IMR-90 (cell line): ENCODE data around the gene IGFBP7. TPM values are rescaled to one million over a fixed set of nuclear protein-coding genes. Genes with fewer than 3 reads are reported as not detected.

ENCODE experiments used
- ATAC-seq: fragments of 200-7000 bp; cut with Tn5 transposase; 2 replicates; pipeline ENCODE4 v1.9.1; 2020; ENCODE audit warnings: low read depth, mild to moderate bottlenecking, moderate library complexity
- Bru-seq: library from RNA; stranded (reverse); fragments of 400-500 nt; gene quantifications from one replicate; lab custom pipeline; 2021; lab: Mats Ljungman, UMichigan
- BruChase-seq, 2 experiments: library from RNA; stranded (reverse); fragments of 400-500 nt; gene quantifications; one replicate each; lab custom pipeline; 2021; lab: Mats Ljungman, UMichigan
- BruUV-seq: library from RNA; stranded (reverse); fragments of 400-500 nt; replicated peaks from 2 replicates; lab custom pipeline; 2021; lab: Mats Ljungman, UMichigan
- CTCF ChIA-PET: fragments of 300-600 bp; formaldehyde crosslinking; extraction: SDS; loops from one replicate; lab custom pipeline; 2021; ENCODE audit warnings: antibody characterized with exemption; lab: Yijun Ruan, JAX
- POLR2A ChIA-PET: fragments of 300-600 bp; sonication (Branson Sonifier 250); formaldehyde crosslinking; loops from one replicate; lab custom pipeline; 2022; ENCODE audit warnings: antibody characterized with exemption; ENCODE audit not compliant: unreplicated experiment; lab: Charles Lee
- DNase-seq: peaks from one replicate; pipeline ENCODE4 v3.0.0; 2013
- H2AFZ ChIP-seq: replicated peaks from 2 replicates; pipeline ENCODE3; 2013; ENCODE audit warnings: low read length, mild to moderate bottlenecking; ENCODE audit not compliant: poor library complexity
- H2AK5ac ChIP-seq: 2 replicates; pipeline ENCODE4 v1.6.1; 2013; ENCODE audit warnings: low read depth, low read length, inconsistent platforms
- H2AK9ac ChIP-seq: replicated peaks from 2 replicates; pipeline ENCODE3; 2013; ENCODE audit warnings: mild to moderate bottlenecking, low read depth, low read length, moderate library complexity; ENCODE audit not compliant: poor library complexity
- H2BK120ac ChIP-seq: 2 replicates; pipeline ENCODE4 v1.6.1; 2013; ENCODE audit warnings: low read depth, low read length, inconsistent platforms
- H2BK15ac ChIP-seq: 3 replicates; pipeline ENCODE4 v1.6.1; 2013; ENCODE audit warnings: low read depth, low read length, inconsistent platforms
- H2BK20ac ChIP-seq: 2 replicates; pipeline ENCODE4 v1.6.1; 2013; ENCODE audit warnings: low read depth, mild to moderate bottlenecking, inconsistent platforms, low read length, moderate library complexity
- H2BK5ac ChIP-seq: 2 replicates; pipeline ENCODE4 v1.6.1; 2013; ENCODE audit warnings: mild to moderate bottlenecking, low read depth, low read length, inconsistent platforms; ENCODE audit not compliant: poor library complexity, severe bottlenecking
- H3K14ac ChIP-seq: replicated peaks from 2 replicates; pipeline ENCODE4 v1.6.1; 2013; ENCODE audit warnings: low read depth, low read length, inconsistent platforms
- H3K18ac ChIP-seq: 2 replicates; pipeline ENCODE4 v1.6.1; 2013; ENCODE audit warnings: low read depth, low read length, control low read depth
- H3K23ac ChIP-seq: 2 replicates; pipeline ENCODE4 v1.6.1; 2013; ENCODE audit warnings: low read depth, low read length, inconsistent platforms
- H3K27ac ChIP-seq: 2 replicates; pipeline ENCODE4 v1.5.1; 2013; ENCODE audit warnings: mild to moderate bottlenecking, control low read depth, low read length; ENCODE audit not compliant: insufficient read depth
- H3K27me3 ChIP-seq: 2 replicates; pipeline ENCODE4 v1.6.1; 2013; ENCODE audit warnings: low read length; ENCODE audit not compliant: control insufficient read depth, insufficient read depth
- H3K36me3 ChIP-seq: 2 replicates; pipeline ENCODE4 v1.6.1; 2013; ENCODE audit warnings: low read length, mixed read lengths; ENCODE audit not compliant: control insufficient read depth, insufficient read depth
- H3K4ac ChIP-seq: 2 replicates; pipeline ENCODE4 v1.6.1; 2013; ENCODE audit warnings: low read depth, low read length, inconsistent platforms
- H3K4me1 ChIP-seq: 2 replicates; pipeline ENCODE4 v1.6.1; 2013; ENCODE audit warnings: low read length, mixed read lengths; ENCODE audit not compliant: control insufficient read depth, insufficient read depth
- H3K4me2 ChIP-seq: 2 replicates; pipeline ENCODE4 v1.6.1; 2013; ENCODE audit warnings: low read depth, mild to moderate bottlenecking, control low read depth, low read length, moderate library complexity
- H3K4me3 ChIP-seq: 2 replicates; pipeline ENCODE4 v1.5.1; 2013; ENCODE audit warnings: low read depth, mild to moderate bottlenecking, control low read depth, low read length, moderate library complexity; ENCODE audit not compliant: insufficient read depth
- H3K56ac ChIP-seq: 2 replicates; pipeline ENCODE4 v1.6.1; 2013; ENCODE audit warnings: low read length, inconsistent platforms; ENCODE audit not compliant: insufficient read depth; ENCODE audit errors: extremely low read depth
- H3K79me1 ChIP-seq, 2 experiments: 2 replicates each; pipeline ENCODE4 v1.6.1; 2013; ENCODE audit warnings: low read length in 2 of 2, inconsistent platforms in 1 of 2, low read depth in 1 of 2
- H3K9ac ChIP-seq: 2 replicates; pipeline ENCODE4 v1.6.1; 2013; ENCODE audit warnings: low read depth, low read length, control low read depth
- H3K9me1 ChIP-seq: 2 replicates; pipeline ENCODE4 v1.6.1; 2013; ENCODE audit warnings: low read length, inconsistent platforms; ENCODE audit not compliant: insufficient read depth
- H3K9me3 ChIP-seq: 2 replicates; pipeline ENCODE4 v1.6.1; 2013; ENCODE audit warnings: low read length; ENCODE audit not compliant: control insufficient read depth, insufficient read depth
- H4K20me1 ChIP-seq: 2 replicates; pipeline ENCODE4 v1.6.1; 2013; ENCODE audit warnings: low read length, inconsistent platforms; ENCODE audit not compliant: insufficient read depth
- H4K5ac ChIP-seq: 2 replicates; pipeline ENCODE4 v1.6.1; 2013; ENCODE audit warnings: mild to moderate bottlenecking, low read depth, low read length, control low read depth
- H4K8ac ChIP-seq, 2 experiments: 2 replicates each; pipeline ENCODE4 v1.6.1; 2013; ENCODE audit warnings: low read depth in 2 of 2, low read length in 2 of 2, control low read depth in 1 of 2, inconsistent platforms in 1 of 2
- H4K91ac ChIP-seq: 2 replicates; pipeline ENCODE4 v1.6.1; 2013; ENCODE audit warnings: low read depth, low read length, inconsistent platforms; ENCODE audit not compliant: insufficient read depth
- CEBPB ChIP-seq: IDR thresholded peaks from 2 replicates; pipeline ENCODE4 v1.6.1; 2012; ENCODE audit warnings: low read depth, low read length, improper control_type of control experiment
- MAFK ChIP-seq: IDR thresholded peaks from 2 replicates; pipeline ENCODE4 v1.6.1; 2012; ENCODE audit warnings: low read depth, low read length, improper control_type of control experiment
- MAZ ChIP-seq: IDR thresholded peaks from 2 replicates; pipeline ENCODE4 v1.6.1; 2012; ENCODE audit warnings: low read depth, mild to moderate bottlenecking, low read length, improper control_type of control experiment, moderate library complexity, borderline replicate concordance
- MXI1 ChIP-seq: IDR thresholded peaks from 2 replicates; pipeline ENCODE4 v1.6.1; 2012; ENCODE audit warnings: low read depth, mild to moderate bottlenecking, low read length, moderate library complexity, borderline replicate concordance
- NFE2L2 ChIP-seq: fragments of 150-350 bp; IDR thresholded peaks from 2 replicates; pipeline ENCODE4 v1.6.1; 2016; ENCODE audit warnings: low read depth, mild to moderate bottlenecking, low read length
- POLR2A ChIP-seq: IDR thresholded peaks from 2 replicates; pipeline ENCODE4 v1.6.1; 2012; ENCODE audit warnings: mild to moderate bottlenecking, low read depth, low read length
- RAD21 ChIP-seq: IDR thresholded peaks from 2 replicates; pipeline ENCODE4 v1.6.1; 2012; ENCODE audit warnings: low read length, improper control_type of control experiment
- RCOR1 ChIP-seq: IDR thresholded peaks from 2 replicates; pipeline ENCODE4 v1.6.1; 2012; ENCODE audit warnings: mild to moderate bottlenecking, low read length, improper control_type of control experiment; ENCODE audit not compliant: insufficient replicate concordance
- RFX5 ChIP-seq: IDR thresholded peaks from 2 replicates; pipeline ENCODE4 v1.8.0; 2012; ENCODE audit warnings: low read depth, mild to moderate bottlenecking, low read length, moderate library complexity
- SMC3 ChIP-seq: fragments of 150-350 bp; IDR thresholded peaks from 2 replicates; pipeline ENCODE4 v1.6.1; 2016; ENCODE audit warnings: low read depth, mild to moderate bottlenecking, antibody characterized with exemption, low read length, moderate library complexity
- USF2 ChIP-seq: fragments of 150-350 bp; IDR thresholded peaks from 2 replicates; pipeline ENCODE4 v1.6.1; 2017; ENCODE audit warnings: mild to moderate bottlenecking, antibody characterized with exemption, low read length, low read depth
- WGBS, 2 experiments: methylation state at CpG; one replicate each; pipeline versions ENCODE4 v1.1.5 to v1.1.7; 2013; ENCODE audit warnings: missing lambda C conversion rate in 2 of 2; ENCODE audit not compliant: insufficient read length in 1 of 2; ENCODE audit errors: extremely low coverage in 2 of 2; 5-methylcytosine and 5-hydroxymethylcytosine counted together
- dilution Hi-C: fragments of 300-500 bp; cut with HindIII; formaldehyde crosslinking; loops from one replicate; pipeline ENCODE4 v1.14.3; 2018; ENCODE audit warnings: low sequenced_read_pairs; ENCODE audit not compliant: unreplicated experiment
- in situ Hi-C: fragments of 300-500 bp; cut with MboI; formaldehyde crosslinking; loops from 3 replicates; pipeline ENCODE4 v1.14.3; 2019; ENCODE audit warnings: low sequenced_read_pairs, inconsistent platforms, mixed read lengths
- intact Hi-C: fragments of 100-400 bp; cut with micrococcal nuclease; formaldehyde crosslinking; loops from 2 replicates; pipeline ENCODE4 v1.10.0; 2022
- long read RNA-seq: library from polyadenylated mRNA; unstranded; transcript quantifications from one replicate; pipeline ENCODE4 v2.0.0, GENCODE V29; 2021; ENCODE audit not compliant: unreplicated experiment
- polyA plus RNA-seq, 3 experiments: library from polyadenylated mRNA; depleted of rRNA; stranded (reverse); fragments of >200 nt; gene quantifications; 2 replicates each; pipeline ENCODE4 v1.2.3, GENCODE V29; 2012; ENCODE audit warnings: low replicate concordance in 1 of 3
- total RNA-seq: library from RNA; depleted of rRNA; stranded (reverse); fragments of >200 nt; gene quantifications from 2 replicates; pipeline ENCODE4 v1.2.3, GENCODE V29; 2012; rRNA removed
- TF ChIP-seq, protein P1 (sequence below): conservative IDR thresholded peaks from 2 replicates; pipeline ENCODE4 v1.5.1; 2012; ENCODE audit warnings: mild to moderate bottlenecking, low read depth, low read length, improper control_type of control experiment

The IGFBP7 gene
- total RNA-seq (33.2 and 34.2 TPM in 2 replicates), polyA plus RNA-seq (2012; rRNA removed) (267 and 338 TPM in 2 replicates), Bru-seq, nascent RNA (percentile 99 among the genes with signal in this experiment), BruChase-seq, experiment 1, labeled RNA remaining after a 6-hour chase (percentile 90 among the genes with signal in this experiment), BruChase-seq, experiment 2, labeled RNA remaining after a 2-hour chase (percentile 91 among the genes with signal in this experiment)
- 354 and 595 TPM in 2 replicates for polyA plus RNA-seq (2012; cell fraction: cytosol; rRNA removed)
- polyA plus RNA-seq (2012; cell fraction: nucleus; rRNA removed; ENCODE audit: low replicate concordance): 197 and 320 TPM in 2 replicates
- long read RNA-seq, transcript IGFBP7-201 (5 exons, 1,427 nt): major isoform, 552 of 642 reads
- long read RNA-seq, partial matches to known transcripts: 70 of 642 reads
- long read RNA-seq, other reads (novel, unspliced or antisense): 18 of 642 reads

GRCh38 chr4:57109847-57110639 is at the start of gene IGFBP7:
IGFBP7 (minus strand) TSS chr4:57110385; CDS start chr4:57110351, 34 bp downstream.
- peak within 1 kb of the TSS; percentile 87 for H3K9ac ChIP-seq
- H2BK20ac ChIP-seq: peak within 1 kb of the TSS; percentile 93
- H3K36me3 ChIP-seq: no peaks in the 10 kb centered on the region; the same call in 1 of the 2 replicates
- intact Hi-C loops: loop anchor here (1.0 to 5.0 kb wide), 4 partner anchors 29 to 88 kb away; no protein-coding TSS in a partner anchor
- H3K56ac ChIP-seq: peak within 1 kb of the TSS; percentile 95
- peaks cover 5% of the 10 kb centered on the region; the same call in 1 of the 2 replicates for H4K20me1 ChIP-seq
- peak; percentile 70 for ATAC-seq
- H3K4me1 ChIP-seq: peaks cover 13% of the 10 kb centered on the region
- in situ Hi-C loops: no loop called here
- H3K14ac ChIP-seq: peak within 1 kb of the TSS; percentile 97
- H3K27ac ChIP-seq: peak within 1 kb of the TSS; percentile 95
- no peaks in the 10 kb centered on the region for H3K27me3 ChIP-seq
- TSS peak; percentile 57 for BruUV-seq
- H2BK15ac ChIP-seq: peak within 1 kb of the TSS; percentile 97; the same call in 2 of the 3 replicates
- H4K91ac ChIP-seq: peak within 1 kb of the TSS; percentile 93
- H3K4ac ChIP-seq: peak within 1 kb of the TSS; percentile 98
- no peaks in the 10 kb centered on the region for H3K9me3 ChIP-seq
- CTCF ChIA-PET: interaction anchor here (1.1 to 1.3 kb wide), 3 partner anchors 52 to 86 kb away, joined by 3 read pairs; no protein-coding TSS in a partner anchor
- peak within 1 kb of the TSS; percentile 96 for H2BK120ac ChIP-seq
- peak within 1 kb of the TSS; percentile 88 for H2BK5ac ChIP-seq
- peak within 1 kb of the TSS; percentile 91 for H2AK9ac ChIP-seq
- 4% methylated on average over 49 of the region's 101 CpGs; no CpG with 5 or more reads in 1 of the 2 experiments for WGBS, 2 experiments
- POLR2A ChIA-PET: interaction anchor here (1.0 to 1.5 kb wide), 3 partner anchors 9 to 29 kb away, joined by 3 read pairs; no protein-coding TSS in a partner anchor
- H2AK5ac ChIP-seq: peak within 1 kb of the TSS; percentile 73
- dilution Hi-C loops: no loop called here
- H3K4me3 ChIP-seq: peak within 1 kb of the TSS; percentile 94
- peak within 1 kb of the TSS; percentile 62 for H4K5ac ChIP-seq
- peak within 1 kb of the TSS; percentile 86 for H2AFZ ChIP-seq
- H3K4me2 ChIP-seq: peak within 1 kb of the TSS; percentile 86
- peak within 1 kb of the TSS; percentile 99 for H3K23ac ChIP-seq
- peak within 1 kb of the TSS; percentile 90 to 93 for H4K8ac ChIP-seq
- H3K18ac ChIP-seq: peak within 1 kb of the TSS; percentile 68
- DNase-seq: no peak
- H3K79me1 ChIP-seq: peaks cover 7 to 32% of the 10 kb centered on the region in 2 experiments; a peak in 3 of 4 replicates
- peaks cover 15% of the 10 kb centered on the region for H3K9me1 ChIP-seq
- TF ChIP-seq MAFK (no peak), NFE2L2 (no peak), USF2 (no peak), MXI1 (no peak), RFX5 (no peak), MAZ (peak; percentile 59), POLR2A (peak; percentile 88), RAD21 (no peak), SMC3 (no peak), CEBPB (no peak), RCOR1 (no peak)
- TF ChIP-seq, protein P1, sequence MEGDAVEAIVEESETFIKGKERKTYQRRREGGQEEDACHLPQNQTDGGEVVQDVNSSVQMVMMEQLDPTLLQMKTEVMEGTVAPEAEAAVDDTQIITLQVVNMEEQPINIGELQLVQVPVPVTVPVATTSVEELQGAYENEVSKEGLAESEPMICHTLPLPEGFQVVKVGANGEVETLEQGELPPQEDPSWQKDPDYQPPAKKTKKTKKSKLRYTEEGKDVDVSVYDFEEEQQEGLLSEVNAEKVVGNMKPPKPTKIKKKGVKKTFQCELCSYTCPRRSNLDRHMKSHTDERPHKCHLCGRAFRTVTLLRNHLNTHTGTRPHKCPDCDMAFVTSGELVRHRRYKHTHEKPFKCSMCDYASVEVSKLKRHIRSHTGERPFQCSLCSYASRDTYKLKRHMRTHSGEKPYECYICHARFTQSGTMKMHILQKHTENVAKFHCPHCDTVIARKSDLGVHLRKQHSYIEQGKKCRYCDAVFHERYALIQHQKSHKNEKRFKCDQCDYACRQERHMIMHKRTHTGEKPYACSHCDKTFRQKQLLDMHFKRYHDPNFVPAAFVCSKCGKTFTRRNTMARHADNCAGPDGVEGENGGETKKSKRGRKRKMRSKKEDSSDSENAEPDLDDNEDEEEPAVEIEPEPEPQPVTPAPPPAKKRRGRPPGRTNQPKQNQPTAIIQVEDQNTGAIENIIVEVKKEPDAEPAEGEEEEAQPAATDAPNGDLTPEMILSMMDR: no peak
